Osteoblast (primary cell): Measurements from ENCODE around the gene KDM7A. TPM values are rescaled to one million over a fixed set of nuclear protein-coding genes. Genes with fewer than 3 reads are reported as not detected.

Experiments
- DNase-seq: peaks from one replicate; pipeline ENCODE4 v3.0.0; 2011; ENCODE audit warnings: low spot score, mixed read lengths; ENCODE audit not compliant: insufficient read length; ENCODE audit errors: missing footprints
- H2AFZ ChIP-seq: 2 replicates; pipeline ENCODE4 v1.6.0; 2011; ENCODE audit warnings: mild to moderate bottlenecking, low read length
- H3K27ac ChIP-seq: 2 replicates; pipeline ENCODE4 v1.5.1; 2011; ENCODE audit warnings: mild to moderate bottlenecking, low read depth, low read length, moderate library complexity
- H3K27me3 ChIP-seq: 2 replicates; pipeline ENCODE4 v1.6.0; 2012; ENCODE audit warnings: mild to moderate bottlenecking, control low read depth, inconsistent platforms, low read length, moderate library complexity; ENCODE audit not compliant: insufficient read depth
- H3K36me3 ChIP-seq: 2 replicates; pipeline ENCODE4 v1.5.1; 2011; ENCODE audit warnings: mild to moderate bottlenecking, low read length, control low read depth, moderate library complexity; ENCODE audit not compliant: insufficient read depth
- H3K4me1 ChIP-seq: 2 replicates; pipeline ENCODE4 v1.5.1; 2011; ENCODE audit warnings: mild to moderate bottlenecking, low read length, control low read depth, moderate library complexity; ENCODE audit not compliant: insufficient read depth
- H3K4me2 ChIP-seq: 2 replicates; pipeline ENCODE4 v1.6.0; 2011; ENCODE audit warnings: mild to moderate bottlenecking, low read length; ENCODE audit not compliant: insufficient read depth
- H3K4me3 ChIP-seq: fragments of 200-600 bp; sonication (generic); 3 replicates; pipeline ENCODE4 v1.5.1; 2012; ENCODE audit warnings: mild to moderate bottlenecking, low read length, inconsistent platforms; ENCODE audit not compliant: insufficient read depth
- H3K79me2 ChIP-seq: 2 replicates; pipeline ENCODE4 v1.6.0; 2012; ENCODE audit warnings: mild to moderate bottlenecking, low read length, control low read depth, inconsistent platforms; ENCODE audit not compliant: insufficient read depth
- H3K9me3 ChIP-seq: 2 replicates; pipeline ENCODE4 v1.5.1; 2011; ENCODE audit warnings: low read depth, low read length, control low read depth
- H4K20me1 ChIP-seq: 2 replicates; pipeline ENCODE4 v1.6.0; 2012; ENCODE audit warnings: mild to moderate bottlenecking, low read length, control low read depth; ENCODE audit not compliant: insufficient read depth
- total RNA-seq: library from RNA; depleted of rRNA; stranded (reverse); fragments of >200 nt; gene quantifications from 2 replicates; pipeline ENCODE4 v1.2.3, GENCODE V29; 2012
- TF ChIP-seq, protein P1 (sequence below): IDR thresholded peaks from 2 replicates; pipeline ENCODE4 v1.5.1; 2011; ENCODE audit warnings: mild to moderate bottlenecking, low read depth, low read length, moderate library complexity; ENCODE audit errors: extremely low read depth

The KDM7A gene
- total RNA-seq, 1 donor = 13.4 TPM

DNA sequence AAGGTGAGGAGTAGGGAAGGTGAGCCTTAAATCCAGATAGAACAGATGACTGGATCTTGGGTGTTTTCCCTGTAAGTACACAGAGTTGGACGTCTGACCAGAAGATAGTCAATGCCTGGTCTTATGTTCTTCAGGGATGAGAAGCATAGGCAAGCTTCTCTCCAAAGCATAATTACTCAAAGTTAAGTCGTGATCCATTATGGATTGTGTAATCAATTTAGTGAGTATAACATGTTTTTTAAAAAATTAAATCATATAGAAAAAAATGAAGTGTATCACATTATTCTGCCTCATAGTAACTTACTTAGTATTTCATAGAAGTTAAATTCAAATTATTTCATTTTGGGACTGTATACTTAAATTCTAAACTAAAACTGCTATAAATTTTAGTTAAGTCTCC, 39.7 kb downstream of the KDM7A start:
- DNase-seq = no peak
- no peak overlapping the region for H3K4me3 ChIP-seq
- peaks cover 5% of the 10 kb centered on the region for H3K79me2 ChIP-seq
- no peaks in the 10 kb centered on the region for H3K9me3 ChIP-seq
- no peaks in the 10 kb centered on the region for H3K27me3 ChIP-seq
- H3K36me3 ChIP-seq = peaks cover 7% of the 10 kb centered on the region
- H3K27ac ChIP-seq = no peak overlapping the region
- H3K4me2 ChIP-seq = no peak overlapping the region
- no peaks in the 10 kb centered on the region for H4K20me1 ChIP-seq
- TF ChIP-seq, protein P1, sequence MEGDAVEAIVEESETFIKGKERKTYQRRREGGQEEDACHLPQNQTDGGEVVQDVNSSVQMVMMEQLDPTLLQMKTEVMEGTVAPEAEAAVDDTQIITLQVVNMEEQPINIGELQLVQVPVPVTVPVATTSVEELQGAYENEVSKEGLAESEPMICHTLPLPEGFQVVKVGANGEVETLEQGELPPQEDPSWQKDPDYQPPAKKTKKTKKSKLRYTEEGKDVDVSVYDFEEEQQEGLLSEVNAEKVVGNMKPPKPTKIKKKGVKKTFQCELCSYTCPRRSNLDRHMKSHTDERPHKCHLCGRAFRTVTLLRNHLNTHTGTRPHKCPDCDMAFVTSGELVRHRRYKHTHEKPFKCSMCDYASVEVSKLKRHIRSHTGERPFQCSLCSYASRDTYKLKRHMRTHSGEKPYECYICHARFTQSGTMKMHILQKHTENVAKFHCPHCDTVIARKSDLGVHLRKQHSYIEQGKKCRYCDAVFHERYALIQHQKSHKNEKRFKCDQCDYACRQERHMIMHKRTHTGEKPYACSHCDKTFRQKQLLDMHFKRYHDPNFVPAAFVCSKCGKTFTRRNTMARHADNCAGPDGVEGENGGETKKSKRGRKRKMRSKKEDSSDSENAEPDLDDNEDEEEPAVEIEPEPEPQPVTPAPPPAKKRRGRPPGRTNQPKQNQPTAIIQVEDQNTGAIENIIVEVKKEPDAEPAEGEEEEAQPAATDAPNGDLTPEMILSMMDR = no peak
- no peak overlapping the region for H2AFZ ChIP-seq
- no peaks in the 10 kb centered on the region for H3K4me1 ChIP-seq

- H3K9me3 ChIP-seq = no peaks in the 10 kb centered on the region
- H2AFZ ChIP-seq = no peak overlapping the region
- TF ChIP-seq, protein P1 = no peak
- no peak overlapping the region for H3K4me3 ChIP-seq
- peaks cover 7% of the 10 kb centered on the region for H3K36me3 ChIP-seq
- no peaks in the 10 kb centered on the region for H3K4me1 ChIP-seq
- no peaks in the 10 kb centered on the region for H4K20me1 ChIP-seq
- DNase-seq = no peak
- no peaks in the 10 kb centered on the region for H3K27me3 ChIP-seq
- H3K79me2 ChIP-seq = peaks cover 3% of the 10 kb centered on the region
- no peak overlapping the region for H3K4me2 ChIP-seq
- H3K27ac ChIP-seq = no peak overlapping the region
Observed at GRCh38 chr7:140136073-140136472, 40.7 kb downstream of the KDM7A start.

- Histone ChIP-seq H3K9me3 (no peaks in the 10 kb centered on the region), H2AFZ (no peak overlapping the region), H3K4me1 (no peaks in the 10 kb centered on the region), H4K20me1 (no peaks in the 10 kb centered on the region), H3K4me2 (no peak overlapping the region), H3K4me3 (no peak overlapping the region), H3K27ac (no peak overlapping the region), H3K79me2 (no peaks in the 10 kb centered on the region), H3K27me3 (no peaks in the 10 kb centered on the region), H3K36me3 (peaks cover 8% of the 10 kb centered on the region)
- no peak for DNase-seq
- TF ChIP-seq, protein P1 = no peak
Observed at GRCh38 chr7:140134039-140134438, 42.7 kb downstream of the KDM7A start.

- no peaks in the 10 kb centered on the region for H4K20me1 ChIP-seq
- DNase-seq = no peak
- no peaks in the 10 kb centered on the region for H3K4me1 ChIP-seq
- no peaks in the 10 kb centered on the region for H3K27me3 ChIP-seq
- no peaks in the 10 kb centered on the region for H3K9me3 ChIP-seq
- H2AFZ ChIP-seq = no peak overlapping the region
- no peak overlapping the region for H3K4me2 ChIP-seq
- no peak overlapping the region for H3K27ac ChIP-seq
- no peaks in the 10 kb centered on the region for H3K79me2 ChIP-seq
- TF ChIP-seq, protein P1 = no peak
- no peak overlapping the region for H3K4me3 ChIP-seq
- H3K36me3 ChIP-seq = peaks cover 5% of the 10 kb centered on the region
Observed at GRCh38 chr7:140127360-140128127, 49.2 kb downstream of the KDM7A start.
